NCI-H1694 (cell line): Measurements from ENCODE around the gene ATP7B.
"Not testable (repeated sequence)": the region's sequence is repeated elsewhere in the genome, so short reads cannot be mapped to it uniquely, and the experiment has no call there.

ENCODE experiments used
- DNase-seq: peaks from one replicate; lab custom pipeline; 2025; lab: John Stamatoyannopoulos, UW

The ATP7B gene

DNA sequence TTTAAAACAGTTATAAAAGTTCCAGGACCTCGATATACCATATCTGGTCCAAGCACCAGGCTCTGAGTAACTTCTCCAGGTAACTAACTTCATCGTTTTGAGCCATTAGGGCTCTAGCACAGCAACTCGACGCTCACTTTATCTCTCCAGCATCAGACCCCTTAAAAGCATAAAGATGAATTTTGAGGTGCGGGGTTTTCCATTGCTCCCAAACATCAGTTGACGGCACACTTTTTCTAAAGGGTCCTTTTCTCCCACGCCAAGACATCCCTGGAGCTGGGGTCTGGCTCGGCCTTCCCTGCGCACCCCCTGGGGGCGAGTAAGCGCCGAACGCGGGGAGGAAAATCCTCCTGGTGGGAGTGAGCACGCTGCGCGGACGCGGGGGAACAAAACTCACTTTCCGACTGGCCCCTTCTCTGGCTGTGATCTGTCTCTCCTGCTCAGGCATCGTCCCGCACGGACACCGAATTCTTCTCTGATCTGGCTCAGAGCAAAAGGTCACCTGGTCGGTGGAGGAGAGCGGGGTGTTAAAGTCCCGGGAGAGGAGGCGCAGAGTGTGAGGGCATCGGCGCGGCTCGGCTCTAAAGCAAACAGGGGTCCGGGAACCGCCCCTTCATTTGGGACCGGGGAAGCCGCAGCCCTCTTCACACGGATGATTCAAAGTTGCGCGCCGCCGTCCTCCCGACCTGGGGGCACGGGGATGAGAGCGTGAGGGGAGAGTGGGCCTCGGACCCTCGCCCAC, at the start of gene ATP7B:
ATP7B (minus strand) TSS at position 561 of the 742 bp plus-strand sequence; CDS start at position 448, 113 bp downstream.
- no peak for DNase-seq

GRCh38 chr13:52053460-52053859, 42.2 kb upstream of the ATP7B start:
- no peak for DNase-seq

DNA sequence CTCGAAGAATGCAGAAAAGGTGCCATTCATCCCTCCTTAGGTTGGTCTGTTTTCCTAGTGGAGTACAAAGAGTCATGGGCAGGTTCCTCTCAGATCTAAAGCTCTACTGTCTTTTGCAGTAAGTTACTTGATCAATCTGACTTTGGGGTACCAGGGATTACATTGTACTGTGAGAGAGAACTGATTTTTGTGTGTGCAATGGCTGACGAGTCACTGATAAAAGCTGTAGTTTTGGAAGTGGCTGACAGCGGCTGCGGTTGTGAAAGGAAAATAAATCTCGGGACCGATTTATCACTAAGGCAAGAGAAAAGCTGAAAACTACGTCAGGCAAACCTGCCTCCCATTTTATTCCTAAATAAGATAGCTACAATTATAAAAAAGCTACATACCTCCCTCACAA, 40.1 kb upstream of the ATP7B start:
- DNase-seq = no peak

- no peak for DNase-seq
Observed at GRCh38 chr13:52048516-52048915, 37.3 kb upstream of the ATP7B start.

- DNase-seq = no peak
Observed at GRCh38 chr13:52047463-52047862, 36.2 kb upstream of the ATP7B start.

- DNase-seq = no peak
Observed at GRCh38 chr13:52043675-52044074, 32.4 kb upstream of the ATP7B start.

DNA sequence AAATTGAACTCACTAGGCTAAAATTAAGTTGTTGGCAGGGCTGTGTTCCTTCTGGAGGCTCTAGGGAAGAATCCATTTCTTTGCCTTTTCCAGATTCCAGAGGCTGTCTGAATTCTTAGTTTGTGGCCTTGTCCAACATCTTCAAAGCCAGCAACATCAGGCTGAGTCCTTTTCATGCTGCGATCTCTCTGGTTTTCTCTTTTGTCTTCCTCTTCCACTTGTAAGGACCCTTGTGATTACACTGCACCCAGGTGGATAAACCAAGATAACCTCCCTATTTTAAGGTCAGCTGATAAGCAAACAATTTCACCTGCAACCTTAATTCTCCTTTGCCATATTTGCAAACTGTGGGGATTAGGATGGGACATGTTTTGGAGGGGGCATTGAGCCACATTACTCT, 24.8 kb upstream of the ATP7B start:
- no peak for DNase-seq

- no peak for DNase-seq
Observed at GRCh38 chr13:52034616-52035226, 23.5 kb upstream of the ATP7B start.

GRCh38 chr13:52033039-52033438, 21.8 kb upstream of the ATP7B start:
- no peak for DNase-seq

DNA sequence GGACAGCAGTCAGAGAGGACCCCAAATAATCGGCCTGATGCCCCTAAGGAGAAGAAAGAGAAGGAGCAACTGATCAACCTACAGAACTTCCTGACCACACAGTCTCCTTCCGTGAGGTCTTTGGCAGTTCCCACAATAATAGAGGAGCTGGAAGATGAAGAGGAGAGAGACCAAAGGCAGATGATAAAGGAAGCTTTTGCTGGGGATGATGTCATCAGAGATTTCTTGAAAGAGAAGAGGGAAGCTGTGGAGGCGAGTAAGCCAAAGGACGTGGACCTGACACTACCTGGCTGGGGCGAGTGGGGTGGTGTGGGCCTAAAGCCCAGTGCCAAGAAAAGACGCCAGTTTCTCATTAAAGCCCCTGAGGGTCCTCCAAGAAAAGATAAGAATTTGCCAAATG, 19.2 kb upstream of the ATP7B start:
- DNase-seq = not testable (repeated sequence)

GRCh38 chr13:52029569-52029968, 18.3 kb upstream of the ATP7B start:
- no peak for DNase-seq

DNA sequence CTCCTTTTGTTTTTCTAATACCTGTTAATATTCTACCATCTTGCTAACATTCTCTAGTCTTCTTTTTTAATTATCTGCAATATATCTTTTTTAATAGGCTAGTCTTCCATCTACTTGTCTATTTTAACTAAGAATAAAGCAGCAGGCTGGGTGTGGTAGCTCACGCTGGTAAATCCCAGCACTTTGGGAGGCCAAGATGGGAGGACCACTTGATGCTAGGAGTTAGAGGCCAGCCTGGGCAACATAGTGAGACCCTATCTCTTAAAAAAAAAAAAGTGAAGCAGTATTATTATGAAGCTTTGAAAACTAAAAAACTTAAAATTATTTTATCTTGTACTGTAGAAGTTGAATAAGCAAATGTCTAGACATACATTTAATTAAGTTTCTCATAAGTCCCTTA, 16.6 kb upstream of the ATP7B start:
- no peak for DNase-seq

- DNase-seq = no peak
Observed at GRCh38 chr13:52026246-52026626, 15.0 kb upstream of the ATP7B start.

- no peak for DNase-seq
Observed at GRCh38 chr13:52025475-52026245, 14.4 kb upstream of the ATP7B start.

- no peak for DNase-seq
Observed at GRCh38 chr13:52024481-52024880, 13.2 kb upstream of the ATP7B start, which contains the start of gene UTP14C. UTP14C (plus strand) TSS chr13:52024691; CDS start chr13:52028805, 4,114 bp downstream.

GRCh38 chr13:52022356-52022755, 11.1 kb upstream of the ATP7B start:
- DNase-seq = no peak

GRCh38 chr13:52020191-52020590, 8.9 kb upstream of the ATP7B start:
- DNase-seq = no peak

DNA sequence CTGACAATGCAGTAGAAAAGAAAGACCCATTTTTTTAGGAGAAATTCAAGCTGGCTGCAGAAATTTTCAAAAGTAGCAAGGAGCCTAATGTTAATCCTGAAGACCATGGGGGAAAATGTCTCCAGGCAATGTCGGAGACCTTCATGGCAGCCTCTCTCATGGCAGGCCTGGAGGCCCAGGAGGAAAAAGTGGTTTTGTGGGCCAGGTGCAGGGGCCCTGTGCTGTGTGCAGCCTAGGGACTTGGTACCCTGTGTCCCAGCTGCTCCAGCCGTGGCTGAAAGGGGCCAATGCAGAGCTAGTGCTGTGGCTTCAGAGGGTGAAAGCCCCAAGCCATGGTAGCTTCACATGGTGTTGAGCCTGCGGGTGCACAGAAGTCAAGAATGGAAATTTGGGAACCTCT, 5.0 kb upstream of the ATP7B start:
- no peak for DNase-seq

- no peak for DNase-seq
Observed at GRCh38 chr13:52012512-52012836, 1.2 kb upstream of the ATP7B start.

GRCh38 chr13:52011632-52012511, 622 bp upstream of the ATP7B start, which contains the start of gene ALG11:
ALG11 (plus strand) TSS chr13:52012398; CDS start chr13:52012419, 21 bp downstream.
- peak; percentile 98 for DNase-seq

DNA sequence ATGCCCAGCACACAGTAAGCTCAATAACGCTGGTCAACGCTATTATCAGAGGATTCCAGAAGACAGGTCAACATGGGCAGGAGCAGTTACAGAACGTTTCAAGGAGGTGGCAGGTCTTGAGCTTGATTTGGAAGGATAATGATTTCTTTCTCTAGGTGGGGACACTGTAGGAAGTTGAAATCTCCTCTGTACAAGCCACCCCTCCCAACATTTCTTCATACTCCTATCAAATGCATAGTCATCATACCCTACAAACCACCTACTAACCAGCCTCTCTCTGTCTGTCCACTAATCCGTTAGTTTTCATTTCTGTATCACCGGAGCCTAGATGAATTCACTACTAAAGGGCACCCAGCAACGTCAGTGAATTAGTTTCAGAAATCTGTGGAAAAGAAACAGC, 1.3 kb downstream of the ATP7B start:
- DNase-seq = no peak
